ENCODE data around the gene CALN1. TPM values are rescaled to one million over a fixed set of nuclear protein-coding genes. Genes with fewer than 3 reads are reported as not detected.

Gene CALN1
- polyA plus RNA-seq, 4 donors: 0.52 to 2.1 (median 1.2) TPM

GRCh38 chr7:72272479-72272878, 139.7 kb downstream of the CALN1 start:
- no peak for DNase-seq (ENCODE audit: low read depth in 4 of 4, low spot score in 3 of 4)

- no peak for DNase-seq (ENCODE audit: low read depth in 4 of 4, low spot score in 3 of 4)
These were observed 143.3 kb downstream of the CALN1 start for GRCh38 chr7:72268796-72269195.

- DNase-seq (ENCODE audit: low read depth in 4 of 4, low spot score in 3 of 4): no peak
These were observed 144.0 kb downstream of the CALN1 start for GRCh38 chr7:72268090-72268489.

- no peak for DNase-seq (ENCODE audit: low read depth in 4 of 4, low spot score in 3 of 4)
These were observed 144.8 kb downstream of the CALN1 start for GRCh38 chr7:72267291-72267800.

- DNase-seq (ENCODE audit: low read depth in 4 of 4, low spot score in 3 of 4): no peak
These were observed 145.4 kb downstream of the CALN1 start for GRCh38 chr7:72266771-72267170.

GRCh38 chr7:72265071-72265904, 146.8 kb downstream of the CALN1 start:
- DNase-seq (ENCODE audit: low read depth in 4 of 4, low spot score in 3 of 4): no peak

- DNase-seq (ENCODE audit: low read depth in 4 of 4, low spot score in 3 of 4): no peak
These were observed 151.7 kb downstream of the CALN1 start for GRCh38 chr7:72260406-72260805.

- no peak for DNase-seq (ENCODE audit: low read depth in 4 of 4, low spot score in 3 of 4)
These were observed 154.1 kb downstream of the CALN1 start for GRCh38 chr7:72258074-72258473.

GRCh38 chr7:72254455-72254854, 157.7 kb downstream of the CALN1 start:
- DNase-seq (ENCODE audit: low read depth in 4 of 4, low spot score in 3 of 4): no peak

- no peak for DNase-seq (ENCODE audit: low read depth in 4 of 4, low spot score in 3 of 4)
These were observed 163.0 kb downstream of the CALN1 start for GRCh38 chr7:72249106-72249505.

GRCh38 chr7:72244826-72245398, 167.2 kb downstream of the CALN1 start:
- DNase-seq (ENCODE audit: low read depth in 4 of 4, low spot score in 3 of 4): no peak

GRCh38 chr7:72243329-72243728, 168.8 kb downstream of the CALN1 start:
- no peak for DNase-seq (ENCODE audit: low read depth in 4 of 4, low spot score in 3 of 4)

GRCh38 chr7:72235351-72235750, 176.8 kb downstream of the CALN1 start:
- DNase-seq (ENCODE audit: low read depth in 4 of 4, low spot score in 3 of 4): no peak

- no peak for DNase-seq (ENCODE audit: low read depth in 4 of 4, low spot score in 3 of 4)
These were observed 178.1 kb downstream of the CALN1 start for GRCh38 chr7:72234086-72234485.

- DNase-seq (ENCODE audit: low read depth in 4 of 4, low spot score in 3 of 4): no peak
These were observed 181.9 kb downstream of the CALN1 start for GRCh38 chr7:72230281-72230680.

GRCh38 chr7:72223351-72223750, 188.8 kb downstream of the CALN1 start:
- no peak for DNase-seq (ENCODE audit: low read depth in 4 of 4, low spot score in 3 of 4)

GRCh38 chr7:72222136-72222535, 190.0 kb downstream of the CALN1 start:
- no peak for DNase-seq (ENCODE audit: low read depth in 4 of 4, low spot score in 3 of 4)

GRCh38 chr7:72219500-72219899, 192.6 kb downstream of the CALN1 start:
- no peak for DNase-seq (ENCODE audit: low read depth in 4 of 4, low spot score in 3 of 4)

GRCh38 chr7:72217151-72217550, 195.0 kb downstream of the CALN1 start:
- DNase-seq (ENCODE audit: low read depth in 4 of 4, low spot score in 3 of 4): no peak

GRCh38 chr7:72213769-72214168, 198.4 kb downstream of the CALN1 start:
- DNase-seq (ENCODE audit: low read depth in 4 of 4, low spot score in 3 of 4): no peak

- no peak for DNase-seq (ENCODE audit: low read depth in 4 of 4, low spot score in 3 of 4)
These were observed 199.1 kb downstream of the CALN1 start for GRCh38 chr7:72213081-72213480.

- no peak for DNase-seq (ENCODE audit: low read depth in 4 of 4, low spot score in 3 of 4)
These were observed 201.0 kb downstream of the CALN1 start for GRCh38 chr7:72211175-72211574.

Measured in left renal pelvis (tissue), 4 donors.